NT2/D1 (cell line): ENCODE results near the gene SST.

Experiments used
- SUZ12 ChIP-seq: IDR thresholded peaks from 2 replicates; pipeline ENCODE4 v1.6.1; 2011; ENCODE audit not compliant: insufficient read length, insufficient read depth; ENCODE audit errors: extremely low read depth
- ZNF274 ChIP-seq: IDR thresholded peaks from 2 replicates; pipeline ENCODE4 v1.6.1; 2011; ENCODE audit warnings: mild to moderate bottlenecking, low read depth, low read length

DNA sequence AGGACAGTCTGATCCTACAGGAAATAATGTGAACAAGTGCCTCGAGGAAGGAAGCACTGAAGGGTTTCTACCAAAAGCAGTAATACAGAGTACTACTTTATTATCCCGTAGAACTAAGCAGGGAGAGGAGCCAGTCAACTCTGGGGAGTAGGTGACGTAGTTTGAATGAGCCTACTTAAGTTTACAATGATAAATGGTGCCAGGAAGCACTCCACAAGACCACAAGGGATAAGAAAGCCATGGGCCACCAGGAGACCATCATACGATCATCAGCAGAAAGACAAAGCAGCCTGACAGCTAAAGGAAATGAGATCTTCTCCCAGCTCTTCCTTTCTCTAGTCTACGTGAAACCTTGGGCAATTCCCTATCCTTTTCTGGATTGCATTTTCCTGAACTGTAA is 27.3 kb downstream of the SST start:
- TF ChIP-seq SUZ12 (no peak), ZNF274 (no peak)
